HFFc6 (cell line): ENCODE results near the gene NFS1. TPM values are rescaled to one million over a fixed set of nuclear protein-coding genes. Genes with fewer than 3 reads are reported as not detected.

Source experiments
- DNase-seq: peaks from one replicate; pipeline ENCODE4 v3.0.0-alpha.2; 2018
- H3K27ac Mint-ChIP-seq: 2 replicates; pipeline ENCODE4 v1.8.0; 2020; ENCODE audit warnings: mild to moderate bottlenecking, mixed read lengths
- H3K27me3 Mint-ChIP-seq: 2 replicates; pipeline ENCODE4 v1.8.0; 2021; ENCODE audit warnings: mild to moderate bottlenecking, moderate library complexity, mixed read lengths; ENCODE audit not compliant: insufficient read depth
- H3K36me3 Mint-ChIP-seq: 2 replicates; pipeline ENCODE4 v1.8.0; 2021; ENCODE audit warnings: low read depth, mixed read lengths
- H3K4me1 Mint-ChIP-seq: 2 replicates; pipeline ENCODE4 v1.8.0; 2020; ENCODE audit warnings: low read depth, mixed read lengths
- H3K4me3 Mint-ChIP-seq: 2 replicates; pipeline ENCODE4 v1.8.0; 2020; ENCODE audit warnings: mild to moderate bottlenecking, moderate library complexity, mixed read lengths
- H3K9me3 Mint-ChIP-seq: 2 replicates; pipeline ENCODE4 v1.8.0; 2020; ENCODE audit warnings: mild to moderate bottlenecking, mixed read lengths
- total RNA-seq, 6 experiments: library from RNA; stranded (reverse); fragmentation: NEBNext Ultra II Directional; extraction: Animal tissue kit (Norgen Biotek cat#: 25700); gene quantifications; 2 replicates in 1 of 6; 3 replicates in 5 of 6; pipeline ENCODE4 v1.2.3, GENCODE V29; 2021
- TF ChIP-seq, protein P1 (sequence below): fragments of 200-600 bp; sonication (generic); IDR thresholded peaks from 2 replicates; pipeline ENCODE4 v1.5.0; 2021; ENCODE audit warnings: antibody characterized with exemption, mild to moderate bottlenecking

The NFS1 gene
- total RNA-seq, 6 experiments from 2014 or later, result 28.6 to 40.6 (median 34.6) TPM

DNA sequence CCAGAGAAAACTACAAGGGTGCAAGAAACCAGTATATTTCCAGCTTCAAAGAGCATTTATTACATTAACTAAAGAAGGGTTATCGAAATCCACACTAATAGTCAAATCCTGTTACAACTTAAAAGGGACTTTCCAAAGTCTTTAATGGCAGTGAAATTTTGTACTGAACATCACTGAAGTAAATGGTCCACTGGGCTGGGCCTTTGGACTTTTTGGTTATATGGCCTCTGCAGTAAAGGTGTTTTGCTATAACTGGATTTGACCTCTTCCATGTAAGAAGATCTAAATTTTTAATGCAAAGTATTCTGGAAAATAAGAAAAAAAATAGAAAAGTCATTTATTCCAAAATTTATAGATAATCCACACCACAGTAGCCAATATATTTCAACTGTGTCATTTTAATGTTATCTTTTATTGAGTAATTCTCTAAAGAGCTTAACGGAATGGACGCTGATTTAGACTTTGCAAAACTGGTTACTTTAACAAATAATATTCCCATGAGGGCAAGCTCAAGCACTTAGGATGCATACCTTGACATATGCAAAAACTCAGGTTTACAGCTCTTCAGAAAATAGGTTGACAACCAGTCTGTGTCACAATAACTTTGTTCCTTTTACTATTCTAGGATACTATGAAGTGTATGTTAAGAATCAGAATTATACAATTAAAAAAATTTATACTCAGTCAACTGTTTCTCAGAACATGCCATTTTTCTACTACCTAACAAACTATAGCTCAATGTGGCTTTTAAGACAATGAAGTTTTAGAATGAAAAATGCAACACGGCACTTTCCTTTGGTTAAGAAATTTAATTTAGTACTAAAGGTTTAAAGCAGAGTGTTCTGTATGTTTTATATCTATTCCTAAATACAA, 35.9 kb upstream of the NFS1 start:
- DNase-seq, result no peak
- H3K27ac Mint-ChIP-seq, result peak overlapping the region; percentile 14
- H3K4me3 Mint-ChIP-seq, result peak overlapping the region; percentile 18
- H3K9me3 Mint-ChIP-seq, result peaks cover 5% of the 10 kb centered on the region; the same call in 1 of the 2 replicates
- TF ChIP-seq, protein P1, sequence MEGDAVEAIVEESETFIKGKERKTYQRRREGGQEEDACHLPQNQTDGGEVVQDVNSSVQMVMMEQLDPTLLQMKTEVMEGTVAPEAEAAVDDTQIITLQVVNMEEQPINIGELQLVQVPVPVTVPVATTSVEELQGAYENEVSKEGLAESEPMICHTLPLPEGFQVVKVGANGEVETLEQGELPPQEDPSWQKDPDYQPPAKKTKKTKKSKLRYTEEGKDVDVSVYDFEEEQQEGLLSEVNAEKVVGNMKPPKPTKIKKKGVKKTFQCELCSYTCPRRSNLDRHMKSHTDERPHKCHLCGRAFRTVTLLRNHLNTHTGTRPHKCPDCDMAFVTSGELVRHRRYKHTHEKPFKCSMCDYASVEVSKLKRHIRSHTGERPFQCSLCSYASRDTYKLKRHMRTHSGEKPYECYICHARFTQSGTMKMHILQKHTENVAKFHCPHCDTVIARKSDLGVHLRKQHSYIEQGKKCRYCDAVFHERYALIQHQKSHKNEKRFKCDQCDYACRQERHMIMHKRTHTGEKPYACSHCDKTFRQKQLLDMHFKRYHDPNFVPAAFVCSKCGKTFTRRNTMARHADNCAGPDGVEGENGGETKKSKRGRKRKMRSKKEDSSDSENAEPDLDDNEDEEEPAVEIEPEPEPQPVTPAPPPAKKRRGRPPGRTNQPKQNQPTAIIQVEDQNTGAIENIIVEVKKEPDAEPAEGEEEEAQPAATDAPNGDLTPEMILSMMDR, result no peak
- H3K4me1 Mint-ChIP-seq, result peaks cover 61% of the 10 kb centered on the region
- peaks cover 59% of the 10 kb centered on the region for H3K36me3 Mint-ChIP-seq
- peaks cover 8% of the 10 kb centered on the region; the same call in 1 of the 2 replicates for H3K27me3 Mint-ChIP-seq

- DNase-seq, result no peak
- peaks cover 8% of the 10 kb centered on the region; the same call in 1 of the 2 replicates for H3K27me3 Mint-ChIP-seq
- peak overlapping the region; percentile 14; the same call in 1 of the 2 replicates for H3K27ac Mint-ChIP-seq
- peak overlapping the region; percentile 18 for H3K4me3 Mint-ChIP-seq
- TF ChIP-seq, protein P1, result no peak
- H3K9me3 Mint-ChIP-seq, result peaks cover 5% of the 10 kb centered on the region; the same call in 1 of the 2 replicates
- peaks cover 59% of the 10 kb centered on the region for H3K36me3 Mint-ChIP-seq
- H3K4me1 Mint-ChIP-seq, result peaks cover 60% of the 10 kb centered on the region
Observed at GRCh38 chr20:35734374-35734773, 35.2 kb upstream of the NFS1 start.

- Mint-ChIP-seq H3K4me3 (no peak overlapping the region; the same call in 1 of the 2 replicates), H3K27me3 (peaks cover 8% of the 10 kb centered on the region), H3K27ac (peak overlapping the region; percentile 48), H3K4me1 (peaks cover 48% of the 10 kb centered on the region), H3K9me3 (peaks cover 5% of the 10 kb centered on the region; the same call in 1 of the 2 replicates), H3K36me3 (peaks cover 45% of the 10 kb centered on the region)
- TF ChIP-seq, protein P1, result no peak
- DNase-seq, result no peak
Observed at GRCh38 chr20:35732644-35732982, 33.5 kb upstream of the NFS1 start.

DNA sequence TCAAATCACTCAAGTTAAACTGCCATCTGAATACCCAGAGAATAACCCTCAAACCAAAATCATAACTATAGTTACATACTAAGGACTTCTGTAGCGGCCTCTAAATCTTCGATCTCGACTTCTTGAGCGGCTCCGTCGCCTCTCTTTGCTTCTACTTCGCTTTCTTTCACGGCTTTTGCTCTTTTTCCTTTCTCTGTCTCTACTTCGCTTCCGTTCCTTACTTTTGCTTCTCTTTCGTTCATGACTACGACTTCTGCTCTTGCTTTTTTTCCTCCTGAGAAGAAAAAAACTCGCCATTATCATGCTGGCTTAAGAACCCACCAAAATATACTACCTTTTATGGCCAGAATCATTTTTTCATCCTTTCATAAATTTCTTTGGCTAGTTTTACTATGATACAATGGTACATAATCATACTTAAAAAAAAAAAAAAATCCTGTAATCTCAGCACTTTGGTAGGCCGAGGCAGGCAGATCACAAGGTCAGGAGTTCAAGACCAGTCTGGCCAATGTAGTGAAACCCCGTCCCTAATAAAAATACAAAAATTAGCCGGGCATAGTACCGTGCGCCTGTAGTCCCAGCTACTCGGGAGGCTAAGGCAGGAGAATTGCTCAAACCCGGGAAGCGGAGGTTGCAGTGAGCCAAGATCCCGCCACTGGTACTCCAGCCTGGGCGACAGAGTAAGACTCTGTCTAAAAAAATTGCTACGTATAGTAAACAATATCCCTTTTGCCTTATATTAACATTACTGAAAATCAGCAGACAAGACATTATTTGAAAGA, 32.9 kb upstream of the NFS1 start:
- H3K27ac Mint-ChIP-seq, result peak overlapping the region; percentile 49; the same call in 1 of the 2 replicates
- DNase-seq, result no peak
- H3K4me3 Mint-ChIP-seq, result peak overlapping the region; percentile 67; the same call in 1 of the 2 replicates
- H3K27me3 Mint-ChIP-seq, result peaks cover 8% of the 10 kb centered on the region
- peaks cover 48% of the 10 kb centered on the region for H3K4me1 Mint-ChIP-seq
- peaks cover 45% of the 10 kb centered on the region for H3K36me3 Mint-ChIP-seq
- H3K9me3 Mint-ChIP-seq, result peaks cover 5% of the 10 kb centered on the region; the same call in 1 of the 2 replicates
- TF ChIP-seq, protein P1, result no peak

DNA sequence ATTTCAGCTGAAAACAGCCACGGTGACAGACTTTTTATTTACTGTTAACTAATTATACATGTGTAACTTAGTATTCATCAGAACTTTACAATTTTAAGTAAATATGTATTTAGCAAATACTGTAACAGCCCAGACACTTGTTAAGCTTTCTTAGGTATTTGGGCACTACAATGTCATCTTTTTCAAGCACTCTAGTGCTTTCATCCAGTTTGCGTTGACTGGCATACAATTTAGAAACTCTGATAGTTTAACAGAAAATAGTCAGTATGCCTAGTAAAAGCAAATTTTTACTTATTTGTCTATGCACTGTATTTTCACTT, 32.3 kb upstream of the NFS1 start:
- TF ChIP-seq, protein P1, result no peak
- Mint-ChIP-seq H3K27me3 (peaks cover 11% of the 10 kb centered on the region), H3K27ac (peak overlapping the region; percentile 49; the same call in 1 of the 2 replicates), H3K4me1 (peaks cover 48% of the 10 kb centered on the region), H3K9me3 (peaks cover 5% of the 10 kb centered on the region; the same call in 1 of the 2 replicates), H3K4me3 (peak overlapping the region; percentile 67; the same call in 1 of the 2 replicates), H3K36me3 (peaks cover 51% of the 10 kb centered on the region)
- no peak for DNase-seq
